Nephron (organoid): Measurements from ENCODE around the gene SMAP1.

Experiments used
- H3K27ac Mint-ChIP-seq, 3 experiments: 2 replicates each; pipeline ENCODE4 v1.8.0; 2020; ENCODE audit warnings: mixed read lengths in 3 of 3, mild to moderate bottlenecking in 2 of 3, moderate library complexity in 1 of 3
- H3K27me3 Mint-ChIP-seq: 2 replicates; pipeline ENCODE4 v1.8.0; 2021; ENCODE audit warnings: low read depth, mild to moderate bottlenecking, moderate library complexity, mixed read lengths
- H3K36me3 Mint-ChIP-seq: 2 replicates; pipeline ENCODE4 v1.8.0; 2020; ENCODE audit warnings: low read depth, mixed read lengths
- H3K4me1 Mint-ChIP-seq: 2 replicates; pipeline ENCODE4 v1.8.0; 2020; ENCODE audit warnings: mixed read lengths
- H3K4me3 Mint-ChIP-seq, 3 experiments: 2 replicates each; pipeline ENCODE4 v1.8.0; 2020; ENCODE audit warnings: mild to moderate bottlenecking in 3 of 3, mixed read lengths in 3 of 3, moderate library complexity in 2 of 3
- H3K9me3 Mint-ChIP-seq: 2 replicates; pipeline ENCODE4 v1.8.0; 2020; ENCODE audit warnings: mixed read lengths
- TF ChIP-seq, protein P1 (sequence below), 3 experiments: fragments of 200-600 bp; sonication (generic); IDR thresholded peaks; one replicate each; pipeline ENCODE4 v1.5.0; 2021; ENCODE audit warnings: antibody characterized with exemption in 3 of 3; ENCODE audit not compliant: unreplicated experiment in 3 of 3

The SMAP1 gene

GRCh38 chr6:70672549-70672948 lies 4.9 kb downstream of the SMAP1 start:
- no peak overlapping the region for H3K4me3 Mint-ChIP-seq
- peaks cover 3% of the 10 kb centered on the region for H3K36me3 Mint-ChIP-seq
- TF ChIP-seq, protein P1, sequence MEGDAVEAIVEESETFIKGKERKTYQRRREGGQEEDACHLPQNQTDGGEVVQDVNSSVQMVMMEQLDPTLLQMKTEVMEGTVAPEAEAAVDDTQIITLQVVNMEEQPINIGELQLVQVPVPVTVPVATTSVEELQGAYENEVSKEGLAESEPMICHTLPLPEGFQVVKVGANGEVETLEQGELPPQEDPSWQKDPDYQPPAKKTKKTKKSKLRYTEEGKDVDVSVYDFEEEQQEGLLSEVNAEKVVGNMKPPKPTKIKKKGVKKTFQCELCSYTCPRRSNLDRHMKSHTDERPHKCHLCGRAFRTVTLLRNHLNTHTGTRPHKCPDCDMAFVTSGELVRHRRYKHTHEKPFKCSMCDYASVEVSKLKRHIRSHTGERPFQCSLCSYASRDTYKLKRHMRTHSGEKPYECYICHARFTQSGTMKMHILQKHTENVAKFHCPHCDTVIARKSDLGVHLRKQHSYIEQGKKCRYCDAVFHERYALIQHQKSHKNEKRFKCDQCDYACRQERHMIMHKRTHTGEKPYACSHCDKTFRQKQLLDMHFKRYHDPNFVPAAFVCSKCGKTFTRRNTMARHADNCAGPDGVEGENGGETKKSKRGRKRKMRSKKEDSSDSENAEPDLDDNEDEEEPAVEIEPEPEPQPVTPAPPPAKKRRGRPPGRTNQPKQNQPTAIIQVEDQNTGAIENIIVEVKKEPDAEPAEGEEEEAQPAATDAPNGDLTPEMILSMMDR (IDR thresholded peaks at IDR 0.05; ENCODE audit: unreplicated experiment in 3 of 3): no peak
- no peaks in the 10 kb centered on the region for H3K27me3 Mint-ChIP-seq
- H3K4me1 Mint-ChIP-seq: peaks cover 40% of the 10 kb centered on the region
- H3K9me3 Mint-ChIP-seq: no peaks in the 10 kb centered on the region
- no peak overlapping the region for H3K27ac Mint-ChIP-seq

- Mint-ChIP-seq H3K27ac (no peak overlapping the region), H3K4me3 (no peak overlapping the region), H3K36me3 (peaks cover 3% of the 10 kb centered on the region), H3K9me3 (no peaks in the 10 kb centered on the region), H3K27me3 (no peaks in the 10 kb centered on the region), H3K4me1 (peaks cover 40% of the 10 kb centered on the region)
- TF ChIP-seq, protein P1 (IDR thresholded peaks at IDR 0.05; ENCODE audit: unreplicated experiment in 3 of 3): no peak
Observed at GRCh38 chr6:70673054-70673453, 5.4 kb downstream of the SMAP1 start.

- no peaks in the 10 kb centered on the region for H3K9me3 Mint-ChIP-seq
- H3K27me3 Mint-ChIP-seq: no peaks in the 10 kb centered on the region
- H3K4me3 Mint-ChIP-seq: no peak overlapping the region
- TF ChIP-seq, protein P1 (IDR thresholded peaks at IDR 0.05; ENCODE audit: unreplicated experiment in 3 of 3): no peak
- H3K4me1 Mint-ChIP-seq: peaks cover 38% of the 10 kb centered on the region
- H3K36me3 Mint-ChIP-seq: peaks cover 3% of the 10 kb centered on the region
- no peak overlapping the region for H3K27ac Mint-ChIP-seq
Observed at GRCh38 chr6:70673601-70674000, 5.9 kb downstream of the SMAP1 start.

DNA sequence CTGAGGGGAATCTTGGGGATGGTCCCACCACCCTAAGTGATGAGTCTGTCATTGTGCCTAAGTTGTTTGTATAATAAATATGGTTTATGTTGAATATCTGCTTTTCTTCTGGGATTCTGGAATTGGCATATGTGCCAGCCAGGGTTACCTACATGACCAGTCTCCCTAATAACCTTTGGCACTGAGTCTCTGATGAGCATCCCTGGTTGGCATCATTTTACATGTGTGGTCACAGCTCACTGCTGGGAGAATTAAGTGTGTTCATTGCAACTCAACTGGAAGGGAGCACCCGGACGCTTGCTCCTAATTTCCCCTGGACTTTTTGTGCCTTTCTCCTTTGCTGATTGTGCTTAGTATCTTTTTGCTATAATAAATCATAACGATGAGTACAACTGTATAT lies 8.1 kb downstream of the SMAP1 start:
- TF ChIP-seq, protein P1 (IDR thresholded peaks at IDR 0.05; ENCODE audit: unreplicated experiment in 3 of 3): no peak
- Mint-ChIP-seq H3K27ac (no peak overlapping the region), H3K4me1 (peaks cover 17% of the 10 kb centered on the region)

DNA sequence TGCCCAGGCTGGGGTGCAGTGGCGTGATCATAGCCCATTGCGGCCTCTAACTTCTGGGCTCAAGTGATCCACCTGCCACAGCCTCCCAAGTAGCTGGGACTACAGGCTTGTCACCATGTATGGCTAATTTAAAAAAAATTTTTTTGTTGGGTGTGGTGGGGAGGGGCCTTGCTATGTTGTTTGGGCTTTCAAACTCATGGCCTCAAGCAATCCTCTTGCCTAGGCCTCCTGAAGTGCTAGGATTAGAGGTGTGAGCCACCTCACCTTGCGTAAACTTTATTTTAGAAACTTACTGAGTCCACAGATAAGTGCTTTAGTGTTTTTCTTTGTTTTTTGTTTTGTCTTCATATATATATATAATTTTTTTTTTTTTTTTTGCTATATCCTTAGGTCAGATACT lies 9.1 kb downstream of the SMAP1 start:
- no peaks in the 10 kb centered on the region for H3K27me3 Mint-ChIP-seq
- no peak overlapping the region for H3K27ac Mint-ChIP-seq
- H3K4me3 Mint-ChIP-seq: no peak overlapping the region
- no peaks in the 10 kb centered on the region for H3K9me3 Mint-ChIP-seq
- TF ChIP-seq, protein P1 (IDR thresholded peaks at IDR 0.05; ENCODE audit: unreplicated experiment in 3 of 3): no peak
- H3K4me1 Mint-ChIP-seq: peaks cover 16% of the 10 kb centered on the region
- H3K36me3 Mint-ChIP-seq: peaks cover under 1% of the 10 kb centered on the region

More for the DNA sequence above, 8.1 kb downstream of the SMAP1 start:
- Mint-ChIP-seq H3K36me3 (peaks cover 3% of the 10 kb centered on the region), H3K9me3 (no peaks in the 10 kb centered on the region), H3K27me3 (no peaks in the 10 kb centered on the region), H3K4me3 (no peak overlapping the region)

- no peaks in the 10 kb centered on the region for H3K27me3 Mint-ChIP-seq
- H3K9me3 Mint-ChIP-seq: no peaks in the 10 kb centered on the region
- H3K4me1 Mint-ChIP-seq: peaks cover 17% of the 10 kb centered on the region
- TF ChIP-seq, protein P1 (IDR thresholded peaks at IDR 0.05; ENCODE audit: unreplicated experiment in 3 of 3): no peak
- H3K36me3 Mint-ChIP-seq: no peaks in the 10 kb centered on the region
- H3K27ac Mint-ChIP-seq: no peak overlapping the region
- H3K4me3 Mint-ChIP-seq: no peak overlapping the region
Observed at GRCh38 chr6:70680396-70680795, 12.7 kb downstream of the SMAP1 start.
